ENCODE results near the gene WNT5A. TPM values are rescaled to one million over a fixed set of nuclear protein-coding genes. Genes with fewer than 3 reads are reported as not detected.

The WNT5A gene
- polyA plus RNA-seq, 1 donor from 2014 or later, result 0.59 TPM

GRCh38 chr3:55512571-55513343, 25.7 kb upstream of the WNT5A start:
- TF ChIP-seq REST (IDR thresholded peaks at IDR 0.05; ENCODE audit: borderline replicate concordance) (no peak), CTCF (IDR thresholded peaks at IDR 0.05; ENCODE audit: poor library complexity, severe bottlenecking) (no peak), MXI1 (conservative IDR thresholded peaks at IDR 0.05; ENCODE audit: poor library complexity, severe bottlenecking) (no peak), EZH2 (IDR thresholded peaks at IDR 0.05; ENCODE audit: borderline replicate concordance, insufficient read depth, low read length, poor library complexity, severe bottlenecking) (no peak), SMC3 (conservative IDR thresholded peaks at IDR 0.05; ENCODE audit: poor library complexity) (no peak), EP300 (conservative IDR thresholded peaks at IDR 0.05; ENCODE audit: poor library complexity, severe bottlenecking) (no peak), TAF1 (IDR thresholded peaks at IDR 0.05; ENCODE audit: low read depth) (no peak), POLR2AphosphoS5 (IDR thresholded peaks at IDR 0.05) (no peak), RAD21 (conservative IDR thresholded peaks at IDR 0.05) (no peak)
- Histone ChIP-seq H3K4me2 (ENCODE audit: low read length) (no peak overlapping the region), H2AFZ (ENCODE audit: low read depth, low read length) (no peak overlapping the region)

GRCh38 chr3:55511895-55512570, 24.9 kb upstream of the WNT5A start:
- Histone ChIP-seq H3K27me3 (ENCODE audit: insufficient read depth, low read depth, low read length) (no peaks in the 10 kb centered on the region), H3K9ac (ENCODE audit: low read length) (no peak overlapping the region), H3K9me2 (ENCODE audit: insufficient read depth, low read length) (no peaks in the 10 kb centered on the region), H3K79me2 (replicated peaks; ENCODE audit: insufficient read depth, low read length) (no peaks in the 10 kb centered on the region), H3K4me3 (ENCODE audit: low read length) (no peak overlapping the region), H4K20me1 (ENCODE audit: insufficient read depth) (no peaks in the 10 kb centered on the region), H3K9me3 (ENCODE audit: low read length) (no peaks in the 10 kb centered on the region), H3F3A (ENCODE audit: insufficient read depth, low read length, poor library complexity, severe bottlenecking) (no peaks in the 10 kb centered on the region), H2AFZ (ENCODE audit: low read depth, low read length) (no peak overlapping the region), H3K4me2 (ENCODE audit: low read length) (no peak overlapping the region), H3K36me3 (ENCODE audit: insufficient read depth, low read length) (no peaks in the 10 kb centered on the region), H3K27ac (ENCODE audit: low read length) (no peak overlapping the region)
- TF ChIP-seq EZH2 (IDR thresholded peaks at IDR 0.05; ENCODE audit: borderline replicate concordance, insufficient read depth, low read length, poor library complexity, severe bottlenecking) (no peak), POLR2AphosphoS5 (IDR thresholded peaks at IDR 0.05) (no peak), CTCF (IDR thresholded peaks at IDR 0.05; ENCODE audit: poor library complexity, severe bottlenecking) (no peak), RAD21 (conservative IDR thresholded peaks at IDR 0.05) (no peak), MXI1 (conservative IDR thresholded peaks at IDR 0.05; ENCODE audit: poor library complexity, severe bottlenecking) (no peak), TAF1 (IDR thresholded peaks at IDR 0.05; ENCODE audit: low read depth) (no peak)

More at GRCh38 chr3:55512571-55513343, 25.7 kb upstream of the WNT5A start:
- Histone ChIP-seq H3K4me3 (ENCODE audit: low read length) (no peak overlapping the region), H3K9ac (ENCODE audit: low read length) (no peak overlapping the region), H3K36me3 (ENCODE audit: insufficient read depth, low read length) (no peaks in the 10 kb centered on the region), H3K9me3 (ENCODE audit: low read length) (no peaks in the 10 kb centered on the region), H3K79me2 (replicated peaks; ENCODE audit: insufficient read depth, low read length) (no peaks in the 10 kb centered on the region), H3K27me3 (ENCODE audit: insufficient read depth, low read depth, low read length) (no peaks in the 10 kb centered on the region), H3F3A (ENCODE audit: insufficient read depth, low read length, poor library complexity, severe bottlenecking) (no peaks in the 10 kb centered on the region), H3K9me2 (ENCODE audit: insufficient read depth, low read length) (no peaks in the 10 kb centered on the region), H4K20me1 (ENCODE audit: insufficient read depth) (no peaks in the 10 kb centered on the region), H3K27ac (ENCODE audit: low read length) (no peak overlapping the region)
